Gastrocnemius medialis (tissue), 4 donors: ENCODE results near the gene CCDC172. TPM values are rescaled to one million over a fixed set of nuclear protein-coding genes. Genes with fewer than 3 reads are reported as not detected.

Source experiments
- ATAC-seq, 2 donors: fragments of 150-250 bp; one replicate each; pipeline ENCODE4 v1.9.1; 2016
- DNase-seq, 2 donors: peaks; one replicate each; pipeline ENCODE4 v3.0.0-alpha.2; 2019
- H3K27ac ChIP-seq, 4 donors: fragments of 200-600 bp; sonication (generic); 1 replicate in 1 of 4; 2 replicates in 3 of 4; pipeline ENCODE4 v1.5.1; 2016 to 2018; ENCODE audit warnings: mild to moderate bottlenecking in 2 of 4, moderate library complexity in 1 of 4
- H3K27me3 ChIP-seq, 3 donors: fragments of 200-600 bp; sonication (generic) in 2 of 3; 1 replicate in 1 of 3; 2 replicates in 2 of 3; pipeline versions ENCODE4 v1.5.1 to v1.6.0; 2016 to 2019; ENCODE audit warnings: mild to moderate bottlenecking in 1 of 3, moderate library complexity in 1 of 3
- H3K36me3 ChIP-seq, 2 donors: fragments of 200-600 bp; sonication (generic) in 1 of 2; one replicate each; pipeline ENCODE4 v1.5.1; 2017 to 2018
- H3K4me1 ChIP-seq, 2 donors: fragments of 200-600 bp; sonication (generic) in 1 of 2; one replicate each; pipeline ENCODE4 v1.5.1; 2016 to 2017; ENCODE audit warnings: mild to moderate bottlenecking in 2 of 2
- H3K4me3 ChIP-seq, 4 donors: fragments of 200-600 bp; sonication (generic) in 3 of 4; 1 replicate in 1 of 4; 2 replicates in 3 of 4; pipeline ENCODE4 v1.5.1; 2016 to 2019; ENCODE audit warnings: mild to moderate bottlenecking in 2 of 4
- H3K9me3 ChIP-seq, 3 donors: fragments of 200-600 bp; sonication (generic) in 2 of 3; 1 replicate in 1 of 3; 2 replicates in 2 of 3; pipeline ENCODE4 v1.5.1; 2016 to 2019
- POLR2A ChIP-seq, 2 donors: fragments of 450-650 bp; IDR thresholded peaks; one replicate each; pipeline ENCODE4 v1.6.1; 2017; ENCODE audit warnings: antibody characterized with exemption in 2 of 2, mild to moderate bottlenecking in 2 of 2, moderate library complexity in 2 of 2
- in situ Hi-C, 4 donors: fragments of 200-750 bp; cut with MboI; loops; one replicate each; pipeline versions ENCODE4 v1.15.0 to v1.8.0; 2017; ENCODE audit warnings: low sequenced_read_pairs in 4 of 4
- intact Hi-C: fragments of 100-400 bp; cut with DNase I; formaldehyde crosslinking; loops from one replicate; pipeline ENCODE4 v1.15.1; 2023; ENCODE audit warnings: low total_unique reads
- total RNA-seq, 4 donors: library from RNA; depleted of rRNA; stranded (reverse); fragments of >200 nt; gene quantifications; one replicate each; pipeline versions ENCODE4 v1.1.0 to v1.2.3, GENCODE V29; 2016
- TF ChIP-seq, protein P1 (sequence below), 5 experiments: fragments of 450-650 bp in 3 of 5; fragments of 200-600 bp in 2 of 5; sonication (generic) in 2 of 5; IDR thresholded peaks in 4 of 5; conservative IDR thresholded peaks in 1 of 5; 1 replicate in 4 of 5; 2 replicates in 1 of 5; pipeline ENCODE4 v1.5.1; 2016 to 2019; ENCODE audit warnings: antibody characterized with exemption in 5 of 5, mild to moderate bottlenecking in 3 of 5, moderate library complexity in 3 of 5

The CCDC172 gene
- total RNA-seq, 4 donors from 2014 or later: not detected

DNA sequence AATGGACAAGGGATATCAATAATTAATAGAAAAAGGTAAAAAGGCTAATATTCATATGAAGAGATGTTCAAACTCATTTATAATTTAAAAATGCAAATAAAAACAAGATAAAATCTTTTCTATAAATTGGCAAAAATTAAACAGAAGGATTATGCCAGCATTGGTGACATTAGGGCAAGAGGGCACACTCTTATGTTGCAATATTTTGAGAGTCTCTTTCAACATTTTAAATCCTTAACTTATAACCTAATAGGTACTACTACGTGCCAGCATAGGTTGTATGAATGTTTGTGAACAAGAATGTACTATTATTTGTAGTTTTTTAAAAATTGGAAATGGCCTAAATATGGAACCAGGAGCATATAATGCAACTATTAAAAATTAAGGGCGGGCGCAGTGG is 78.6 kb downstream of the CCDC172 start:
- no peak for DNase-seq
- intact Hi-C loops: no loop called here
- no peaks in the 10 kb centered on the region for H3K36me3 ChIP-seq
- H3K9me3 ChIP-seq: no peaks in the 10 kb centered on the region
- ATAC-seq: no peak
- H3K27ac ChIP-seq: no peak overlapping the region
- no peaks in the 10 kb centered on the region for H3K4me1 ChIP-seq
- no peak for TF ChIP-seq POLR2A (IDR thresholded peaks at IDR 0.05)
- TF ChIP-seq, protein P1, sequence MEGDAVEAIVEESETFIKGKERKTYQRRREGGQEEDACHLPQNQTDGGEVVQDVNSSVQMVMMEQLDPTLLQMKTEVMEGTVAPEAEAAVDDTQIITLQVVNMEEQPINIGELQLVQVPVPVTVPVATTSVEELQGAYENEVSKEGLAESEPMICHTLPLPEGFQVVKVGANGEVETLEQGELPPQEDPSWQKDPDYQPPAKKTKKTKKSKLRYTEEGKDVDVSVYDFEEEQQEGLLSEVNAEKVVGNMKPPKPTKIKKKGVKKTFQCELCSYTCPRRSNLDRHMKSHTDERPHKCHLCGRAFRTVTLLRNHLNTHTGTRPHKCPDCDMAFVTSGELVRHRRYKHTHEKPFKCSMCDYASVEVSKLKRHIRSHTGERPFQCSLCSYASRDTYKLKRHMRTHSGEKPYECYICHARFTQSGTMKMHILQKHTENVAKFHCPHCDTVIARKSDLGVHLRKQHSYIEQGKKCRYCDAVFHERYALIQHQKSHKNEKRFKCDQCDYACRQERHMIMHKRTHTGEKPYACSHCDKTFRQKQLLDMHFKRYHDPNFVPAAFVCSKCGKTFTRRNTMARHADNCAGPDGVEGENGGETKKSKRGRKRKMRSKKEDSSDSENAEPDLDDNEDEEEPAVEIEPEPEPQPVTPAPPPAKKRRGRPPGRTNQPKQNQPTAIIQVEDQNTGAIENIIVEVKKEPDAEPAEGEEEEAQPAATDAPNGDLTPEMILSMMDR (IDR thresholded peaks at IDR 0.05 in 4 of 5, conservative IDR thresholded peaks at IDR 0.05 in 1 of 5): no peak
- no peak overlapping the region for H3K4me3 ChIP-seq
- in situ Hi-C loops: no loop called here
- H3K27me3 ChIP-seq: no peaks in the 10 kb centered on the region

DNA sequence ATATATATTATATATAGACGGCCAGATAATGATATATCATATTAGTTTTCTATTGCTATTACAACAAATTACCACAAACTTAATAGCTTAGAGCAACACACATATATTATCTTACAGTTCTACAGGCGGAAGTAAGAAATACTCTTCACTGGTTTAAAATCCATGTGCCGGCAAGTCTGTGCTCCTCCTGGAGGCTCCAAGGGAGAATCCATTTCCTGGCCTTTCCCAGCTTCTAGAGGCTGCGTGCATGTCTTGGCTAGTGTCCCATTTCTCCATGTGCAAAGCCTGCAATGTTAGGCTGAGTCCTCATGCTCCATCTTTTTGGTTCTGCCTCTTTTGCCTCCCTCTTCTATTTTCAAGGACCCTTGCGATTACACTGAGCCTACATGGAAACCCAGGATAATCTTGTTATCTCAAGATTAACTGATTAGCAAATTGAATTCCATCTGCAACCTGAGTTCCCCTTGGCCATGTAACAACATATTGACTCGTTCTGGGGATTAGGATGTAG is 79.5 kb downstream of the CCDC172 start:
- intact Hi-C loops: no loop called here
- DNase-seq (no peak), ATAC-seq (no peak)
- Histone ChIP-seq H3K4me1 (no peaks in the 10 kb centered on the region), H3K9me3 (no peaks in the 10 kb centered on the region), H3K4me3 (no peak overlapping the region), H3K36me3 (no peaks in the 10 kb centered on the region), H3K27ac (no peak overlapping the region), H3K27me3 (no peaks in the 10 kb centered on the region)
- no peak for TF ChIP-seq POLR2A (IDR thresholded peaks at IDR 0.05)
- TF ChIP-seq, protein P1 (IDR thresholded peaks at IDR 0.05 in 4 of 5, conservative IDR thresholded peaks at IDR 0.05 in 1 of 5): no peak
- in situ Hi-C loops: no loop called here

DNA sequence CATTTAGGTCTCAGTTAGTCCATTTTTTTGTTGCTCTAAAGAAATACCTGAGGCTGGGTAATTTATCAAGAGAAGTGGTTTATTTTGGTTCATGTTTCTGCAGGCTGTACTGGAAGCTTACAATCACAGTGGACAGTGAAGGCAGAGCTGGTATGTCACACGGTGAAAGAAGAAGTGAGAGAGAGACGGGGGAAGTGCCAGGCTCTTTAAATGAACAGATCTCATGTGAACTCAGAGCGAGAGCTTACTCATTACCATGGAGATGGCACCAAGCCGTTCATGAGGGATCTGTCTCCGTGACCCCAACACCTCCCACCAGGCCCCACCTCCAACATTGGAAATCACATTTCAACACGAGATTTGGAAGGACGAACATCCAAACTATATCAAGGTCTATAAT is 84.5 kb downstream of the CCDC172 start:
- no peaks in the 10 kb centered on the region for H3K4me1 ChIP-seq
- no peaks in the 10 kb centered on the region for H3K9me3 ChIP-seq
- no peak overlapping the region for H3K4me3 ChIP-seq
- TF ChIP-seq POLR2A (IDR thresholded peaks at IDR 0.05): no peak
- TF ChIP-seq, protein P1 (IDR thresholded peaks at IDR 0.05 in 4 of 5, conservative IDR thresholded peaks at IDR 0.05 in 1 of 5): no peak
- no peak overlapping the region for H3K27ac ChIP-seq
- DNase-seq (no peak), ATAC-seq (no peak)
- in situ Hi-C loops (no loop called here), intact Hi-C loops (no loop called here)
- H3K36me3 ChIP-seq: no peaks in the 10 kb centered on the region
- no peaks in the 10 kb centered on the region for H3K27me3 ChIP-seq

DNA sequence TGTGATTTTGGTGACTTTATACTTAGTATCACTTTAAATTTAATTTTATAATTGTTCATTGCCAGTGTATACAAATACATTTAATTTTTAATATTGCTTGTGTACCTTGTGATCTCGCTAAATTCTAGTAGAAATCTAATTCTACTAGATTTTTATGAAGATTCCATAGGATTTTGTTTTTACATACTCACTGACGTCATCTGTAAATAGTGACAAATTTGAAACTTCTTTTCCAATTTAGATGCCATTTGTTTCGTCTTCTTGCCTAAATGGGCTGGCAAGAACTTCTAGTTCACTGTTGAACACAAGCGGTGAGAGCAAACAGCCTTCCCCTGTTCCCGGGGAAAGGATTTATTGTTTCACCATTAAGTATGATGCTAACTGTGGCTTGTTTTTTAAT is 86.1 kb downstream of the CCDC172 start:
- DNase-seq (no peak), ATAC-seq (no peak)
- intact Hi-C loops (no loop called here), in situ Hi-C loops (no loop called here)
- H3K27ac ChIP-seq: no peak overlapping the region
- no peaks in the 10 kb centered on the region for H3K9me3 ChIP-seq
- no peaks in the 10 kb centered on the region for H3K27me3 ChIP-seq
- H3K36me3 ChIP-seq: no peaks in the 10 kb centered on the region
- no peaks in the 10 kb centered on the region for H3K4me1 ChIP-seq
- TF ChIP-seq, protein P1 (IDR thresholded peaks at IDR 0.05 in 4 of 5, conservative IDR thresholded peaks at IDR 0.05 in 1 of 5): no peak
- no peak for TF ChIP-seq POLR2A (IDR thresholded peaks at IDR 0.05)
- no peak overlapping the region for H3K4me3 ChIP-seq

DNA sequence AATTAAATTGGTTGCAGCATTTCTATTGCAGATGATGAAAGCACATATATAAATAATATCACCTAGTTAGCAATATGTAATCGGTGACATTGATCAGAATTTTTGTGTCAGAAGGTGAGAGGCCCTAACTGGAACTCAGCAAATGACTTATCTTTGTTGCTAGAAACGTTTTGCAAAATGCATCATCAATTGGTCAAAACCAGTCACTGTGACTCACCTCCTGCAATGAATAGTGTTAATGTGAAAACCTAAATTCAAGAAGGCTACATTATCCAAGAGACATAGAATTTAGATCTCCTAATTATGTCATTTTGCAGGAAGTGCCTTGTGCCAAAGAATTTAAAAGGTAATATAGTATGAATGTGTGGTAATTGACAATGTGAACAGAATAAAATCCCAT is 93.6 kb downstream of the CCDC172 start:
- no peaks in the 10 kb centered on the region for H3K27me3 ChIP-seq
- ATAC-seq (no peak), DNase-seq (no peak)
- in situ Hi-C loops (no loop called here), intact Hi-C loops (no loop called here)
- no peaks in the 10 kb centered on the region for H3K4me1 ChIP-seq
- no peaks in the 10 kb centered on the region for H3K36me3 ChIP-seq
- no peak for TF ChIP-seq POLR2A (IDR thresholded peaks at IDR 0.05)
- TF ChIP-seq, protein P1 (IDR thresholded peaks at IDR 0.05 in 4 of 5, conservative IDR thresholded peaks at IDR 0.05 in 1 of 5): no peak
- H3K4me3 ChIP-seq: no peak overlapping the region
- H3K27ac ChIP-seq: no peak overlapping the region
- no peaks in the 10 kb centered on the region for H3K9me3 ChIP-seq
